Testis (tissue), 3 donors: ENCODE measurements around the gene CYP4B1. TPM values are rescaled to one million over a fixed set of nuclear protein-coding genes. Genes with fewer than 3 reads are reported as not detected.

Source experiments
- DNase-seq: peaks from one replicate; pipeline ENCODE4 v3.0.0-alpha.2; 2019
- H3K27ac ChIP-seq, 2 donors: fragments of 200-600 bp; sonication (generic); one replicate each; pipeline ENCODE4 v1.5.1; 2019
- H3K27me3 ChIP-seq: fragments of 200-600 bp; sonication (generic); one replicate; pipeline ENCODE4 v1.5.1; 2019
- H3K36me3 ChIP-seq: fragments of 200-600 bp; sonication (generic); one replicate; pipeline ENCODE4 v1.5.1; 2017; ENCODE audit warnings: low read depth; ENCODE audit errors: missing control alignments
- H3K4me1 ChIP-seq: fragments of 200-600 bp; sonication (generic); one replicate; pipeline ENCODE4 v1.5.1; 2019
- H3K4me3 ChIP-seq, 2 donors: fragments of 200-600 bp; sonication (generic); one replicate each; pipeline ENCODE4 v1.5.1; 2017 to 2019
- H3K9me3 ChIP-seq: fragments of 200-600 bp; sonication (generic); one replicate; pipeline ENCODE4 v1.5.1; 2017
- CTCF ChIP-seq, 3 experiments: fragments of 450-650 bp in 2 of 3; fragments of 200-600 bp in 1 of 3; sonication (generic) in 1 of 3; IDR thresholded peaks; one replicate each; pipeline ENCODE4 v1.5.1; 2016 to 2019; ENCODE audit warnings: antibody characterized with exemption in 3 of 3, mild to moderate bottlenecking in 2 of 3, moderate library complexity in 1 of 3
- POLR2A ChIP-seq: fragments of 450-650 bp; IDR thresholded peaks from one replicate; pipeline ENCODE4 v1.6.1; 2017; ENCODE audit warnings: antibody characterized with exemption, mild to moderate bottlenecking, moderate library complexity
- WGBS, 2 donors: methylation state at CpG; one replicate each; pipeline ENCODE4 v1.1.5; 2018; 5-methylcytosine and 5-hydroxymethylcytosine counted together
- intact Hi-C: fragments of 100-400 bp; cut with DNase I; formaldehyde crosslinking; loops from one replicate; pipeline ENCODE4 v1.15.1; 2023; ENCODE audit warnings: low total_unique reads
- polyA plus RNA-seq: library from polyadenylated mRNA; stranded (reverse); fragments of 350-450 nt; fragmentation: Illumina TruSeq; extraction: RNeasy Lipid Tissue Mini Kit (QIAGEN cat#74804); gene quantifications from one replicate; pipeline ENCODE4 v1.2.3, GENCODE V29; 2014; ENCODE audit warnings: low read depth, low replicate concordance; ENCODE audit not compliant: insufficient read depth
- total RNA-seq, 2 donors: library from RNA; depleted of rRNA; stranded (reverse); fragments of >200 nt; gene quantifications; one replicate each; pipeline ENCODE4 v1.2.3, GENCODE V29; 2016

The CYP4B1 gene
- total and polyA plus RNA-seq, 3 donors from 2014 or later: 2.1 to 6.1 (median 4.3) TPM

DNA sequence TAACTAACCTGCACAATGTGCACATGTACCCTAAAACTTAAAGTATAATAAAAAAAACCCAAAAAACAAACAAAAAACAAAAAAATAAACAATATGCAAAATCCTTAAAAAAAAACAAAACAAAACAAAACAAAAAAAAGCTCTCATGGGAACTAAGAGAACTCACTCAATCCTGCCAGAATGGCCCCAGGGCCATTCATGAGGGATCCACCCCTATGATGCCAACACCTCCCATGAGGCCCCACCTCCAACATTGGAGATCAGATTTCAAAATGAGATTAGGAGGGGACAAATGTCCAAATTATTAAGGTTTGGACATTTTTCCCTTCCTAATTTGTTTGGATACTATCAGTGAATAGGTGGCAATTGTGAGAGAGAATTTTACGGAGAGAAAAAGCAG lies 10.2 kb downstream of the CYP4B1 start:
- 90 to 95% methylated on average over 1 of the region's 1 CpG for WGBS, 2 donors
- intact Hi-C loops: no loop called here
- peaks cover 38% of the 10 kb centered on the region for H3K4me1 ChIP-seq

GRCh38 chr1:46809904-46810303 lies 11.1 kb downstream of the CYP4B1 start:
- no peaks in the 10 kb centered on the region for H3K9me3 ChIP-seq
- peaks cover 29% of the 10 kb centered on the region for H3K4me1 ChIP-seq
- no peaks in the 10 kb centered on the region for H3K27me3 ChIP-seq
- 93 to 94% methylated on average over 3 of the region's 3 CpGs for WGBS, 2 donors
- intact Hi-C loops: no loop called here
- TF ChIP-seq POLR2A: no peak
- TF ChIP-seq CTCF (IDR thresholded peaks at IDR 0.05): no peak
- no peaks in the 10 kb centered on the region for H3K36me3 ChIP-seq
- no peak overlapping the region for H3K27ac ChIP-seq
- no peak overlapping the region for H3K4me3 ChIP-seq
- DNase-seq: no peak

More for the DNA sequence above, 10.2 kb downstream of the CYP4B1 start:
- Histone ChIP-seq H3K9me3 (no peaks in the 10 kb centered on the region), H3K4me3 (no peak overlapping the region), H3K36me3 (no peaks in the 10 kb centered on the region), H3K27me3 (no peaks in the 10 kb centered on the region), H3K27ac (no peak overlapping the region)
- DNase-seq: no peak
- no peak for TF ChIP-seq CTCF (IDR thresholded peaks at IDR 0.05)
- TF ChIP-seq POLR2A: no peak

DNA sequence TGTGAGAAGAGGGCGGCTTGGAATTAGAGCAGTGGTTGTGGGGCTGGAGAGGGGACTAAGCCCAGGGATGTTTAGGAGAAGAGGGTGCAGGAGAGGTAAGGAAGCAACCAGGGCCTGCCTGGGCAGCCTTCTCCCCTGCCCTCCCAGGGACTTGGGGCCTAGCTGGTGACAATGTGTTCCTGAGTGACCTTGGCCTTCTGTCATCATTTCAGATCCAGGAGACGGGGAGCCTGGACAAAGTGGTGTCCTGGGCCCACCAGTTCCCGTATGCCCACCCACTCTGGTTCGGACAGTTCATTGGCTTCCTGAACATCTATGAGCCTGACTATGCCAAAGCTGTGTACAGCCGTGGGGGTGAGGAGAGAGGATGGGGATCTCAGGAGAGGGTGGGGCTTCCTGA lies 11.8 kb downstream of the CYP4B1 start:
- no peak overlapping the region for H3K4me3 ChIP-seq
- peaks cover 23% of the 10 kb centered on the region for H3K4me1 ChIP-seq
- H3K36me3 ChIP-seq: no peaks in the 10 kb centered on the region
- H3K9me3 ChIP-seq: no peaks in the 10 kb centered on the region
- intact Hi-C loops: no loop called here
- no peak overlapping the region for H3K27ac ChIP-seq
- TF ChIP-seq POLR2A (no peak), CTCF (IDR thresholded peaks at IDR 0.05) (no peak)
- 74 to 85% methylated on average over 3 to 5 of the region's 5 CpGs for WGBS, 2 donors
- H3K27me3 ChIP-seq: no peaks in the 10 kb centered on the region
- DNase-seq: no peak

- Histone ChIP-seq H3K4me1 (peaks cover 18% of the 10 kb centered on the region), H3K36me3 (no peaks in the 10 kb centered on the region), H3K4me3 (no peak overlapping the region), H3K27me3 (no peaks in the 10 kb centered on the region), H3K27ac (no peak overlapping the region), H3K9me3 (no peaks in the 10 kb centered on the region)
- intact Hi-C loops: no loop called here
- 92 to 100% methylated on average over 2 to 5 of the region's 5 CpGs for WGBS, 2 donors
- DNase-seq: no peak
- TF ChIP-seq CTCF (IDR thresholded peaks at IDR 0.05) (no peak), POLR2A (no peak)
These were observed 12.2 kb downstream of the CYP4B1 start for GRCh38 chr1:46811053-46811452.
